ENCODE results near the gene UBR1. TPM values are rescaled to one million over a fixed set of nuclear protein-coding genes. Genes with fewer than 3 reads are reported as not detected.

Gene UBR1
- total RNA-seq, 2 experiments from 2014 or later, result 19.8 to 33.5 TPM

DNA sequence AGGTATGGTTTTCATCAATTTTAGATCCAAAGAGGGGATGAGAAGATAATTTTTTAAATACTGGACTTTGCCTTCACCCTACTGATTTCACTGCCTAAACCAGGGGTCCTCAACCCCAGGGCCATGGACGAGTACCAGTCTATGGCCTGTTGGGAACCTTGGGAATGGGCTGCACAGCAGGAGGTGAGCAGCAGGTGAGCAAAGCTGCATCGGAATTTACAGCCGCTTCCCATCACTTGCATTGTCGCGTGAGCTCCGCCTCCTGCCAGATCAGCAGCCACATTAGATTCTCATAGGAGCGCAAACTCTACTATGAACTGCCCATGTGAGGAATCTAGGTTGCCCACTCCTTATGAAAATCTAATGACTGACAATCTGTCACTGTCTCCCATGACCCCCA is 109.0 kb downstream of the UBR1 start:
- H2AFZ ChIP-seq (ENCODE audit: low read length), result no peak overlapping the region
- intact Hi-C loops (cut with micrococcal nuclease; ENCODE audit: unreplicated experiment), result no loop called here
- CTCF ChIA-PET (ENCODE audit: unreplicated experiment), result no interaction called here
- POLR2A ChIA-PET, result no interaction called here
- no peaks in the 10 kb centered on the region for H3K4me1 ChIP-seq (ENCODE audit: insufficient read depth, low read length, poor library complexity, severe bottlenecking)
- no peak overlapping the region for H3K27ac ChIP-seq (ENCODE audit: low read depth, low read length, poor library complexity, severe bottlenecking)
- no TSS peak for BruUV-seq (replicated peaks)
- H4K20me1 ChIP-seq (ENCODE audit: insufficient read depth, low read length), result no peaks in the 10 kb centered on the region
- no peak overlapping the region for H3K4me2 ChIP-seq (ENCODE audit: low read length)
- peaks cover 59% of the 10 kb centered on the region for H3K36me3 ChIP-seq (ENCODE audit: insufficient read depth, low read length)
- no peaks in the 10 kb centered on the region for H3K9me2 ChIP-seq (ENCODE audit: insufficient read depth, low read length)
- H3K79me2 ChIP-seq (ENCODE audit: insufficient read depth, low read depth, low read length), result no peaks in the 10 kb centered on the region
- TF ChIP-seq EZH2phosphoT487 (IDR thresholded peaks at IDR 0.05; ENCODE audit: borderline replicate concordance, low read depth, low read length), result no peak
- TF ChIP-seq, protein P1, sequence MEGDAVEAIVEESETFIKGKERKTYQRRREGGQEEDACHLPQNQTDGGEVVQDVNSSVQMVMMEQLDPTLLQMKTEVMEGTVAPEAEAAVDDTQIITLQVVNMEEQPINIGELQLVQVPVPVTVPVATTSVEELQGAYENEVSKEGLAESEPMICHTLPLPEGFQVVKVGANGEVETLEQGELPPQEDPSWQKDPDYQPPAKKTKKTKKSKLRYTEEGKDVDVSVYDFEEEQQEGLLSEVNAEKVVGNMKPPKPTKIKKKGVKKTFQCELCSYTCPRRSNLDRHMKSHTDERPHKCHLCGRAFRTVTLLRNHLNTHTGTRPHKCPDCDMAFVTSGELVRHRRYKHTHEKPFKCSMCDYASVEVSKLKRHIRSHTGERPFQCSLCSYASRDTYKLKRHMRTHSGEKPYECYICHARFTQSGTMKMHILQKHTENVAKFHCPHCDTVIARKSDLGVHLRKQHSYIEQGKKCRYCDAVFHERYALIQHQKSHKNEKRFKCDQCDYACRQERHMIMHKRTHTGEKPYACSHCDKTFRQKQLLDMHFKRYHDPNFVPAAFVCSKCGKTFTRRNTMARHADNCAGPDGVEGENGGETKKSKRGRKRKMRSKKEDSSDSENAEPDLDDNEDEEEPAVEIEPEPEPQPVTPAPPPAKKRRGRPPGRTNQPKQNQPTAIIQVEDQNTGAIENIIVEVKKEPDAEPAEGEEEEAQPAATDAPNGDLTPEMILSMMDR (conservative IDR thresholded peaks at IDR 0.05; ENCODE audit: low read length), result no peak
- no peak overlapping the region for H3K4me3 ChIP-seq (ENCODE audit: low read depth, low read length, poor library complexity, severe bottlenecking)
- H3K9me3 ChIP-seq (ENCODE audit: low read length), result no peaks in the 10 kb centered on the region
- DNase-seq (ENCODE audit: low spot score), result no peak

DNA sequence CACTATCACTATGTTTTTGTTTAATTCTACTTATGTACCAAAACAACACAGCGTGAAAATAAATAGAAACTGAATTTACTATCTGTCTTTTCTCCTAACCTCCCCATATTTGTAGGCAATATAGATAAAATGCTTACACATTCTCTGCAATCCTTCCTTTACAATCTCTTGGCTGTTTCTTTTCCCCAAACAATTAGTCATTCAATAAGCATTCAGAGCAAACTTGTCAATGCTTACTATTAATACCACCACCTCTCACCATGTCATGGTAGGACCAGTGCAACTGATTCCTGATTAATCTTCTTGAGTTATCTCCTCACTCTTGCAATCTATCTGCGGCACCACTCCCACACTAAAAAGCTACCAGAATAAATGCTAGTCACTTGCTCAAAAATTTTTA is 111.3 kb downstream of the UBR1 start:
- H2AFZ ChIP-seq (ENCODE audit: low read length), result no peak overlapping the region
- H3K9me3 ChIP-seq (ENCODE audit: low read length), result no peaks in the 10 kb centered on the region
- no peak overlapping the region for H3K4me2 ChIP-seq (ENCODE audit: low read length)
- POLR2A ChIA-PET, result interaction anchor here (0.6 to 1.1 kb wide), 3 partner anchors 16 to 583 kb away, joined by 3 to 4 read pairs (median 4); no protein-coding TSS in a partner anchor
- CTCF ChIA-PET (ENCODE audit: unreplicated experiment), result no interaction called here
- no peaks in the 10 kb centered on the region for H3K79me2 ChIP-seq (ENCODE audit: insufficient read depth, low read depth, low read length)
- no peak for TF ChIP-seq EZH2phosphoT487 (IDR thresholded peaks at IDR 0.05; ENCODE audit: borderline replicate concordance, low read depth, low read length)
- TF ChIP-seq, protein P1 (conservative IDR thresholded peaks at IDR 0.05; ENCODE audit: low read length), result no peak
- DNase-seq (ENCODE audit: low spot score), result no peak
- no peak overlapping the region for H3K4me3 ChIP-seq (ENCODE audit: low read depth, low read length, poor library complexity, severe bottlenecking)
- H3K36me3 ChIP-seq (ENCODE audit: insufficient read depth, low read length), result peaks cover 59% of the 10 kb centered on the region; the same call in 1 of the 2 replicates
- H3K27ac ChIP-seq (ENCODE audit: low read depth, low read length, poor library complexity, severe bottlenecking), result no peak overlapping the region
- H4K20me1 ChIP-seq (ENCODE audit: insufficient read depth, low read length), result no peaks in the 10 kb centered on the region
- BruUV-seq (replicated peaks), result no TSS peak
- no peaks in the 10 kb centered on the region for H3K9me2 ChIP-seq (ENCODE audit: insufficient read depth, low read length)
- intact Hi-C loops (cut with micrococcal nuclease; ENCODE audit: unreplicated experiment), result no loop called here
- H3K4me1 ChIP-seq (ENCODE audit: insufficient read depth, low read length, poor library complexity, severe bottlenecking), result no peaks in the 10 kb centered on the region

GRCh38 chr15:42992626-42993025 is 113.2 kb downstream of the UBR1 start:
- no peak for TF ChIP-seq EZH2phosphoT487 (IDR thresholded peaks at IDR 0.05; ENCODE audit: borderline replicate concordance, low read depth, low read length)
- TF ChIP-seq, protein P1 (conservative IDR thresholded peaks at IDR 0.05; ENCODE audit: low read length), result no peak
- Histone ChIP-seq H3K9me2 (ENCODE audit: insufficient read depth, low read length) (no peaks in the 10 kb centered on the region), H2AFZ (ENCODE audit: low read length) (no peak overlapping the region), H3K79me2 (ENCODE audit: insufficient read depth, low read depth, low read length) (no peaks in the 10 kb centered on the region), H3K36me3 (ENCODE audit: insufficient read depth, low read length) (peaks cover 64% of the 10 kb centered on the region), H3K9me3 (ENCODE audit: low read length) (no peaks in the 10 kb centered on the region), H3K4me1 (ENCODE audit: insufficient read depth, low read length, poor library complexity, severe bottlenecking) (no peaks in the 10 kb centered on the region), H4K20me1 (ENCODE audit: insufficient read depth, low read length) (no peaks in the 10 kb centered on the region), H3K27ac (ENCODE audit: low read depth, low read length, poor library complexity, severe bottlenecking) (no peak overlapping the region), H3K4me2 (ENCODE audit: low read length) (no peak overlapping the region), H3K4me3 (ENCODE audit: low read depth, low read length, poor library complexity, severe bottlenecking) (no peak overlapping the region)
- ChIA-PET POLR2A (interaction anchor here (0.6 to 0.7 kb wide), 3 partner anchors 14 to 406 kb away, joined by 3 read pairs; no protein-coding TSS in a partner anchor), CTCF (ENCODE audit: unreplicated experiment) (no interaction called here)
- DNase-seq (ENCODE audit: low spot score), result no peak
- intact Hi-C loops (cut with micrococcal nuclease; ENCODE audit: unreplicated experiment), result no loop called here
- no TSS peak for BruUV-seq (replicated peaks)

All from OCI-LY7 (cell line).